Measurements from ENCODE around the gene RPS17.
"Not testable (repeated sequence)": the region's sequence is repeated elsewhere in the genome, so short reads cannot be mapped to it uniquely, and the experiment has no call there.

RPS17 gene

GRCh38 chr15:82507087-82507486 lies 33.2 kb downstream of the RPS17 start:
- DNase-seq (ENCODE audit: low read depth): not testable (repeated sequence)

GRCh38 chr15:82505842-82506241 lies 34.4 kb downstream of the RPS17 start:
- not testable (repeated sequence) for DNase-seq (ENCODE audit: low read depth)

GRCh38 chr15:82504074-82504473 lies 36.2 kb downstream of the RPS17 start:
- DNase-seq (ENCODE audit: low read depth): not testable (repeated sequence)

- not testable (repeated sequence) for DNase-seq (ENCODE audit: low read depth)
These were observed 37.4 kb downstream of the RPS17 start for GRCh38 chr15:82502700-82503339.

GRCh38 chr15:82500772-82501171 lies 39.5 kb downstream of the RPS17 start:
- DNase-seq (ENCODE audit: low read depth): not testable (repeated sequence)

GRCh38 chr15:82497978-82498377 lies 42.3 kb downstream of the RPS17 start:
- not testable (repeated sequence) for DNase-seq (ENCODE audit: low read depth)

GRCh38 chr15:82488250-82488649 lies 52.0 kb downstream of the RPS17 start:
- not testable (repeated sequence) for DNase-seq (ENCODE audit: low read depth)

GRCh38 chr15:82487045-82487444 lies 53.2 kb downstream of the RPS17 start:
- not testable (repeated sequence) for DNase-seq (ENCODE audit: low read depth)

All from stimulated activated CD4-positive, alpha-beta T cell treated with anti-CD3 and anti-CD28 coated beads, Interleukin-2, amount 100 ng/mL, for 4 hours (primary cell).